Neuronal stem cell (in vitro differentiated cells): ENCODE measurements around the gene CCDC9B.

Experiments used
- DNase-seq: peaks from one replicate; pipeline ENCODE4 v3.0.0-alpha.2; 2013; ENCODE audit warnings: low spot score
- H2AFZ ChIP-seq: one replicate; pipeline ENCODE4 v1.6.1; 2013; ENCODE audit warnings: mild to moderate bottlenecking, low read length, inconsistent platforms
- H2AK5ac ChIP-seq: 2 replicates; pipeline ENCODE4 v1.6.1; 2013; ENCODE audit warnings: low read depth, mild to moderate bottlenecking, inconsistent platforms, low read length, moderate library complexity, mixed read lengths
- H2BK120ac ChIP-seq: 2 replicates; pipeline ENCODE4 v1.6.1; 2013; ENCODE audit warnings: low read depth, mild to moderate bottlenecking, inconsistent platforms, low read length, moderate library complexity, mixed read lengths
- H2BK12ac ChIP-seq: one replicate; pipeline ENCODE4 v1.6.1; 2013; ENCODE audit warnings: low read length, inconsistent platforms
- H2BK15ac ChIP-seq: 2 replicates; pipeline ENCODE4 v1.6.1; 2013; ENCODE audit warnings: mild to moderate bottlenecking, low read length, inconsistent platforms, mixed read lengths
- H2BK5ac ChIP-seq: one replicate; pipeline ENCODE4 v1.6.1; 2013; ENCODE audit warnings: inconsistent platforms, mild to moderate bottlenecking, low read length, moderate library complexity
- H3K14ac ChIP-seq: one replicate; pipeline ENCODE4 v1.6.1; 2013; ENCODE audit warnings: low read length, inconsistent platforms
- H3K18ac ChIP-seq: 2 replicates; pipeline ENCODE4 v1.6.1; 2013; ENCODE audit warnings: low read length, inconsistent platforms
- H3K23ac ChIP-seq: 2 replicates; pipeline ENCODE4 v1.6.1; 2013; ENCODE audit warnings: low read depth, mild to moderate bottlenecking, mixed read lengths, low read length, inconsistent platforms; ENCODE audit not compliant: poor library complexity
- H3K27ac ChIP-seq: replicated peaks from 3 replicates; pipeline ENCODE4 v1.5.1; 2013; ENCODE audit warnings: low read length, inconsistent platforms
- H3K27me3 ChIP-seq, 3 experiments: 2 replicates each; pipeline ENCODE4 v1.6.1; 2013; ENCODE audit warnings: low read length in 3 of 3, mild to moderate bottlenecking in 2 of 3, inconsistent platforms in 1 of 3, low read depth in 1 of 3, mixed read lengths in 1 of 3, moderate library complexity in 1 of 3; ENCODE audit not compliant: control insufficient read depth in 3 of 3, insufficient read depth in 3 of 3
- H3K36me3 ChIP-seq, 2 donors: replicated peaks in 1 of 2; 2 replicates each; pipeline ENCODE4 v1.6.1; 2013; ENCODE audit warnings: low read length in 2 of 2; ENCODE audit not compliant: control insufficient read depth in 2 of 2, insufficient read depth in 2 of 2
- H3K4ac ChIP-seq: 2 replicates; pipeline ENCODE4 v1.6.1; 2013; ENCODE audit warnings: inconsistent platforms, mild to moderate bottlenecking, low read length, moderate library complexity
- H3K4me1 ChIP-seq, 2 donors: 1 replicate in 1 of 2; 2 replicates in 1 of 2; pipeline ENCODE4 v1.6.1; 2013; ENCODE audit warnings: low read length in 2 of 2, low read depth in 1 of 2; ENCODE audit not compliant: control insufficient read depth in 2 of 2, insufficient read depth in 1 of 2
- H3K4me2 ChIP-seq: one replicate; pipeline ENCODE4 v1.6.1; 2013; ENCODE audit warnings: mild to moderate bottlenecking, low read length, inconsistent platforms; ENCODE audit not compliant: insufficient read depth, poor library complexity, severe bottlenecking
- H3K4me3 ChIP-seq, 2 donors: 2 replicates each; pipeline ENCODE4 v1.5.1; 2013; ENCODE audit warnings: low read length in 2 of 2, mild to moderate bottlenecking in 2 of 2, inconsistent platforms in 1 of 2, moderate library complexity in 1 of 2
- H3K79me1 ChIP-seq: one replicate; pipeline ENCODE4 v1.6.1; 2013; ENCODE audit warnings: low read depth, mild to moderate bottlenecking, inconsistent platforms, low read length, moderate library complexity
- H3K9ac ChIP-seq: one replicate; pipeline ENCODE4 v1.6.1; 2013; ENCODE audit warnings: mild to moderate bottlenecking, low read depth, low read length, inconsistent platforms; ENCODE audit not compliant: poor library complexity
- H3K9me3 ChIP-seq, 2 donors: replicated peaks in 1 of 2; 2 replicates each; pipeline versions ENCODE3 to v1.6.1; 2013; ENCODE audit warnings: low read length in 2 of 2, mild to moderate bottlenecking in 2 of 2, inconsistent platforms in 1 of 2, low read depth in 1 of 2, mixed read lengths in 1 of 2, moderate library complexity in 1 of 2; ENCODE audit not compliant: control insufficient read depth in 2 of 2, insufficient read depth in 1 of 2
- H4K8ac ChIP-seq: one replicate; pipeline ENCODE4 v1.6.1; 2013; ENCODE audit warnings: low read depth, mild to moderate bottlenecking, inconsistent platforms, low read length, moderate library complexity
- H4K91ac ChIP-seq: one replicate; pipeline ENCODE4 v1.6.1; 2013; ENCODE audit warnings: low read length, low read depth, mild to moderate bottlenecking, inconsistent platforms; ENCODE audit not compliant: poor library complexity
- WGBS, 2 donors: extraction: QIAGEN DNeasy Blood & Tissue Kit; methylation state at CpG; one replicate each; pipeline ENCODE4 v1.1.7; 2013; ENCODE audit warnings: missing lambda C conversion rate in 2 of 2, mixed read lengths in 1 of 2; ENCODE audit not compliant: insufficient read length in 2 of 2, insufficient replicate concordance in 1 of 2; ENCODE audit errors: extremely low coverage in 2 of 2; 5-methylcytosine and 5-hydroxymethylcytosine counted together

CCDC9B gene

GRCh38 chr15:40331026-40331425, 9.7 kb downstream of the CCDC9B start:
- H3K4me3 ChIP-seq: no peak overlapping the region
- H3K9ac ChIP-seq: no peak overlapping the region
- peaks cover 0 to under 1% (median 0%) of the 10 kb centered on the region in 3 experiments for H3K27me3 ChIP-seq
- no peak overlapping the region for H4K8ac ChIP-seq
- no peak overlapping the region for H2AFZ ChIP-seq
- H3K4ac ChIP-seq: no peak overlapping the region
- H2BK15ac ChIP-seq: no peak overlapping the region
- no peak overlapping the region for H3K4me2 ChIP-seq
- no peak overlapping the region for H3K27ac ChIP-seq
- peaks cover 35 to 48% of the 10 kb centered on the region in 2 donors for H3K4me1 ChIP-seq
- H3K14ac ChIP-seq: no peak overlapping the region
- no peak overlapping the region for H2BK5ac ChIP-seq
- DNase-seq: no peak
- H3K79me1 ChIP-seq: no peaks in the 10 kb centered on the region
- H3K23ac ChIP-seq: no peak overlapping the region
- H4K91ac ChIP-seq: no peak overlapping the region
- H2AK5ac ChIP-seq: no peak overlapping the region
- peaks cover 0 to under 1% of the 10 kb centered on the region in 2 donors for H3K36me3 ChIP-seq
- no peak overlapping the region for H2BK12ac ChIP-seq
- no peak overlapping the region for H2BK120ac ChIP-seq
- H3K18ac ChIP-seq: no peak overlapping the region
- peaks cover 0 to 5% of the 10 kb centered on the region in 2 donors for H3K9me3 ChIP-seq
- WGBS, 2 donors: no CpG with 5 or more reads among the region's 7 CpGs

- H2BK15ac ChIP-seq: no peak overlapping the region
- no peak overlapping the region for H2BK12ac ChIP-seq
- H3K23ac ChIP-seq: no peak overlapping the region
- H3K4ac ChIP-seq: no peak overlapping the region
- H4K8ac ChIP-seq: no peak overlapping the region
- no peak overlapping the region for H2BK120ac ChIP-seq
- peaks cover 35 to 48% of the 10 kb centered on the region in 2 donors for H3K4me1 ChIP-seq
- no peak overlapping the region for H3K9ac ChIP-seq
- H2AFZ ChIP-seq: no peak overlapping the region
- no peaks in the 10 kb centered on the region for H3K79me1 ChIP-seq
- DNase-seq: no peak
- H3K14ac ChIP-seq: no peak overlapping the region
- no peak overlapping the region for H4K91ac ChIP-seq
- H3K18ac ChIP-seq: no peak overlapping the region
- H2AK5ac ChIP-seq: no peak overlapping the region
- peak overlapping the region in 1 of 2 donors; percentile 3 for H3K4me3 ChIP-seq
- H3K27me3 ChIP-seq: peaks cover 0 to 2% (median 0%) of the 10 kb centered on the region in 3 experiments
- no CpG with 5 or more reads among the region's 5 CpGs for WGBS, 2 donors
- peaks cover 0 to 6% of the 10 kb centered on the region in 2 donors for H3K36me3 ChIP-seq
- H2BK5ac ChIP-seq: no peak overlapping the region
- H3K27ac ChIP-seq: no peak overlapping the region
- H3K9me3 ChIP-seq: peaks cover 0 to 5% of the 10 kb centered on the region in 2 donors
- no peak overlapping the region for H3K4me2 ChIP-seq
Measured at GRCh38 chr15:40330368-40330836, 10.3 kb downstream of the CCDC9B start.

GRCh38 chr15:40329804-40330203, 10.9 kb downstream of the CCDC9B start:
- Histone ChIP-seq H2BK15ac (no peak overlapping the region), H4K91ac (no peak overlapping the region), H3K27me3 (peaks cover 0 to 7% (median 0%) of the 10 kb centered on the region in 3 experiments), H3K18ac (no peak overlapping the region), H2BK12ac (no peak overlapping the region), H3K9me3 (peaks cover 0 to 5% of the 10 kb centered on the region in 2 donors), H2BK5ac (no peak overlapping the region), H4K8ac (no peak overlapping the region), H3K4ac (no peak overlapping the region), H2AFZ (no peak overlapping the region), H3K27ac (no peak overlapping the region), H3K23ac (no peak overlapping the region), H3K9ac (no peak overlapping the region), H3K79me1 (no peaks in the 10 kb centered on the region), H3K36me3 (peaks cover 0 to 6% of the 10 kb centered on the region in 2 donors), H3K4me2 (no peak overlapping the region), H2AK5ac (no peak overlapping the region), H2BK120ac (no peak overlapping the region), H3K4me1 (peaks cover 35 to 54% of the 10 kb centered on the region in 2 donors), H3K4me3 (no peak overlapping the region), H3K14ac (no peak overlapping the region)
- no CpG with 5 or more reads among the region's 7 CpGs for WGBS, 2 donors
- no peak for DNase-seq

- Histone ChIP-seq H3K27me3 (peaks cover 0 to 8% (median 0%) of the 10 kb centered on the region in 3 experiments), H3K4me2 (no peak overlapping the region), H4K91ac (no peak overlapping the region), H3K23ac (no peak overlapping the region), H3K9ac (no peak overlapping the region), H3K4me1 (peaks cover 33 to 55% of the 10 kb centered on the region in 2 donors), H2AFZ (no peak overlapping the region), H3K4me3 (no peak overlapping the region), H2AK5ac (no peak overlapping the region), H2BK12ac (no peak overlapping the region), H2BK15ac (no peak overlapping the region), H3K4ac (no peak overlapping the region), H2BK120ac (no peak overlapping the region), H3K9me3 (peaks cover 0 to 5% of the 10 kb centered on the region in 2 donors), H3K18ac (no peak overlapping the region), H3K79me1 (no peaks in the 10 kb centered on the region), H4K8ac (no peak overlapping the region), H2BK5ac (no peak overlapping the region), H3K27ac (no peak overlapping the region), H3K36me3 (peaks cover 0 to 6% of the 10 kb centered on the region in 2 donors), H3K14ac (no peak overlapping the region)
- WGBS, 2 donors: no CpG with 5 or more reads among the region's 5 CpGs
- DNase-seq: no peak
Measured at GRCh38 chr15:40328751-40329150, 12.0 kb downstream of the CCDC9B start.
